Measurements from ENCODE around the gene STXBP6.

- TF ChIP-seq, protein P1, sequence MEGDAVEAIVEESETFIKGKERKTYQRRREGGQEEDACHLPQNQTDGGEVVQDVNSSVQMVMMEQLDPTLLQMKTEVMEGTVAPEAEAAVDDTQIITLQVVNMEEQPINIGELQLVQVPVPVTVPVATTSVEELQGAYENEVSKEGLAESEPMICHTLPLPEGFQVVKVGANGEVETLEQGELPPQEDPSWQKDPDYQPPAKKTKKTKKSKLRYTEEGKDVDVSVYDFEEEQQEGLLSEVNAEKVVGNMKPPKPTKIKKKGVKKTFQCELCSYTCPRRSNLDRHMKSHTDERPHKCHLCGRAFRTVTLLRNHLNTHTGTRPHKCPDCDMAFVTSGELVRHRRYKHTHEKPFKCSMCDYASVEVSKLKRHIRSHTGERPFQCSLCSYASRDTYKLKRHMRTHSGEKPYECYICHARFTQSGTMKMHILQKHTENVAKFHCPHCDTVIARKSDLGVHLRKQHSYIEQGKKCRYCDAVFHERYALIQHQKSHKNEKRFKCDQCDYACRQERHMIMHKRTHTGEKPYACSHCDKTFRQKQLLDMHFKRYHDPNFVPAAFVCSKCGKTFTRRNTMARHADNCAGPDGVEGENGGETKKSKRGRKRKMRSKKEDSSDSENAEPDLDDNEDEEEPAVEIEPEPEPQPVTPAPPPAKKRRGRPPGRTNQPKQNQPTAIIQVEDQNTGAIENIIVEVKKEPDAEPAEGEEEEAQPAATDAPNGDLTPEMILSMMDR (IDR thresholded peaks at IDR 0.05; ENCODE audit: insufficient read depth, low read length), result no peak
- no peak for TF ChIP-seq POLR2AphosphoS5 (IDR thresholded peaks at IDR 0.05; ENCODE audit: low read depth)
These were observed 45.9 kb upstream of the STXBP6 start for GRCh38 chr14:25095736-25096437.
